Endothelial cell of umbilical vein (primary cell): ENCODE measurements around the gene CCNE1.

Experiments
- EZH2 ChIP-seq: IDR thresholded peaks from 2 replicates; pipeline ENCODE4 v1.6.1; 2012; ENCODE audit warnings: borderline replicate concordance, low read depth, mild to moderate bottlenecking, moderate library complexity, low read length, inconsistent platforms; ENCODE audit not compliant: severe bottlenecking
- JUN ChIP-seq: IDR thresholded peaks from 2 replicates; pipeline ENCODE4 v1.6.1; 2011; ENCODE audit warnings: borderline replicate concordance, low read depth; ENCODE audit not compliant: insufficient read length, insufficient read depth
- MAX ChIP-seq: IDR thresholded peaks from 2 replicates; pipeline ENCODE4 v1.6.1; 2011; ENCODE audit not compliant: insufficient read depth, insufficient read length
- MYC ChIP-seq: IDR thresholded peaks from one replicate; pipeline ENCODE4 v1.6.1; 2011; ENCODE audit warnings: mild to moderate bottlenecking, low read depth, low read length
- POLR2A ChIP-seq: IDR thresholded peaks from 2 replicates; pipeline ENCODE4 v1.6.1; 2012; ENCODE audit warnings: low read depth, mild to moderate bottlenecking, control low read depth, low read length
- POLR2AphosphoS5 ChIP-seq: IDR thresholded peaks from 2 replicates; pipeline ENCODE4 v1.6.1; 2012; ENCODE audit warnings: low read depth, mild to moderate bottlenecking, control low read depth, low read length, moderate library complexity; ENCODE audit not compliant: insufficient read depth
- TF ChIP-seq, protein P1 (sequence below), 2 donors: IDR thresholded peaks; 1 replicate in 1 of 2; 2 replicates in 1 of 2; pipeline ENCODE4 v1.5.1; 2011; ENCODE audit warnings: low read length in 2 of 2, mild to moderate bottlenecking in 2 of 2, moderate library complexity in 2 of 2, control low read depth in 1 of 2, inconsistent platforms in 1 of 2, low read depth in 1 of 2; ENCODE audit not compliant: insufficient read depth in 1 of 2; ENCODE audit errors: extremely low read depth in 1 of 2

GRCh38 chr19:29842471-29843179 lies 30.8 kb downstream of the CCNE1 start:
- TF ChIP-seq POLR2AphosphoS5 (no peak), POLR2A (no peak), JUN (no peak), MAX (no peak), EZH2 (no peak), MYC (no peak)
- TF ChIP-seq, protein P1, sequence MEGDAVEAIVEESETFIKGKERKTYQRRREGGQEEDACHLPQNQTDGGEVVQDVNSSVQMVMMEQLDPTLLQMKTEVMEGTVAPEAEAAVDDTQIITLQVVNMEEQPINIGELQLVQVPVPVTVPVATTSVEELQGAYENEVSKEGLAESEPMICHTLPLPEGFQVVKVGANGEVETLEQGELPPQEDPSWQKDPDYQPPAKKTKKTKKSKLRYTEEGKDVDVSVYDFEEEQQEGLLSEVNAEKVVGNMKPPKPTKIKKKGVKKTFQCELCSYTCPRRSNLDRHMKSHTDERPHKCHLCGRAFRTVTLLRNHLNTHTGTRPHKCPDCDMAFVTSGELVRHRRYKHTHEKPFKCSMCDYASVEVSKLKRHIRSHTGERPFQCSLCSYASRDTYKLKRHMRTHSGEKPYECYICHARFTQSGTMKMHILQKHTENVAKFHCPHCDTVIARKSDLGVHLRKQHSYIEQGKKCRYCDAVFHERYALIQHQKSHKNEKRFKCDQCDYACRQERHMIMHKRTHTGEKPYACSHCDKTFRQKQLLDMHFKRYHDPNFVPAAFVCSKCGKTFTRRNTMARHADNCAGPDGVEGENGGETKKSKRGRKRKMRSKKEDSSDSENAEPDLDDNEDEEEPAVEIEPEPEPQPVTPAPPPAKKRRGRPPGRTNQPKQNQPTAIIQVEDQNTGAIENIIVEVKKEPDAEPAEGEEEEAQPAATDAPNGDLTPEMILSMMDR (IDR thresholded peaks at IDR 0.05; ENCODE audit: extremely low read depth in 1 of 2, insufficient read depth in 1 of 2, low read depth in 1 of 2, low read length in 2 of 2), result no peak
